Karpas-422 (cell line): ENCODE data around the gene SNTG2. TPM values are rescaled to one million over a fixed set of nuclear protein-coding genes. Genes with fewer than 3 reads are reported as not detected.

Source experiments
- DNase-seq: peaks from one replicate; pipeline ENCODE4 v3.0.0-alpha.2; 2015
- H2AFZ ChIP-seq: fragments of 200-600 bp; sonication (generic); 2 replicates; pipeline ENCODE4 v1.6.1; 2014; ENCODE audit warnings: antibody characterized with exemption, low read length, mixed read lengths
- H3K27ac ChIP-seq: fragments of 200-600 bp; sonication (generic); 2 replicates; pipeline ENCODE4 v1.5.1; 2014; ENCODE audit warnings: mild to moderate bottlenecking, low read length, moderate library complexity
- H3K27me3 ChIP-seq: fragments of 200-600 bp; sonication (generic); 2 replicates; pipeline ENCODE4 v1.6.1; 2014; ENCODE audit warnings: low read length, mixed read lengths
- H3K36me3 ChIP-seq: fragments of 200-600 bp; sonication (generic); 2 replicates; pipeline ENCODE4 v1.6.1; 2014; ENCODE audit warnings: low read length, mixed read lengths; ENCODE audit not compliant: insufficient read depth
- H3K4me1 ChIP-seq: fragments of 200-600 bp; sonication (generic); 2 replicates; pipeline ENCODE4 v1.6.1; 2014; ENCODE audit warnings: mild to moderate bottlenecking, low read length, mixed read lengths
- H3K4me2 ChIP-seq: fragments of 200-600 bp; sonication (generic); 2 replicates; pipeline ENCODE4 v1.6.1; 2014; ENCODE audit warnings: low read length, low read depth, mild to moderate bottlenecking; ENCODE audit not compliant: poor library complexity, severe bottlenecking
- H3K4me3 ChIP-seq: fragments of 200-600 bp; sonication (generic); 2 replicates; pipeline ENCODE4 v1.5.1; 2014; ENCODE audit warnings: mild to moderate bottlenecking, antibody characterized with exemption, low read length, mixed read lengths
- H3K79me2 ChIP-seq: fragments of 200-600 bp; sonication (generic); 2 replicates; pipeline ENCODE4 v1.6.1; 2014; ENCODE audit warnings: mild to moderate bottlenecking, low read length, mixed read lengths
- H3K9ac ChIP-seq: fragments of 200-600 bp; sonication (generic); 2 replicates; pipeline ENCODE4 v1.6.0; 2014; ENCODE audit warnings: low read length
- H3K9me2 ChIP-seq: fragments of 200-600 bp; sonication (generic), shearing (Covaris generic); replicated peaks from 2 replicates; pipeline ENCODE4 v1.6.0; 2014; ENCODE audit warnings: mild to moderate bottlenecking, low read length, moderate library complexity; ENCODE audit not compliant: insufficient read depth
- H3K9me3 ChIP-seq: fragments of 300-700, 200-600 bp; sonication (generic); 2 replicates; pipeline ENCODE4 v1.6.1; 2014; ENCODE audit warnings: low read length, mixed read lengths
- H4K20me1 ChIP-seq: fragments of 200-600 bp; sonication (generic); 2 replicates; pipeline ENCODE4 v1.6.1; 2014; ENCODE audit warnings: mild to moderate bottlenecking, antibody characterized with exemption, low read length, low read depth; ENCODE audit not compliant: insufficient read depth
- total RNA-seq: library from RNA; depleted of rRNA; stranded (reverse); fragments of >200 nt; shearing (Covaris generic); gene quantifications from 2 replicates; pipeline ENCODE4 v1.2.3, GENCODE V29; 2014; ENCODE audit warnings: low replicate concordance

SNTG2 gene
- total RNA-seq, 1 experiment from 2014 or later = not detected

- Histone ChIP-seq H2AFZ (no peak overlapping the region), H3K4me3 (no peak overlapping the region), H3K27ac (no peak overlapping the region), H3K4me1 (no peaks in the 10 kb centered on the region), H3K9me2 (no peaks in the 10 kb centered on the region), H3K79me2 (no peaks in the 10 kb centered on the region), H3K36me3 (no peaks in the 10 kb centered on the region), H3K27me3 (no peaks in the 10 kb centered on the region), H3K4me2 (no peak overlapping the region), H3K9ac (no peak overlapping the region), H3K9me3 (no peaks in the 10 kb centered on the region), H4K20me1 (no peaks in the 10 kb centered on the region)
- no peak for DNase-seq
Measured at GRCh38 chr2:1309507-1309906, 358.9 kb downstream of the SNTG2 start.

GRCh38 chr2:1310202-1310601 is 359.6 kb downstream of the SNTG2 start:
- Histone ChIP-seq H3K9me2 (no peaks in the 10 kb centered on the region), H3K9me3 (no peaks in the 10 kb centered on the region), H3K79me2 (no peaks in the 10 kb centered on the region), H3K27me3 (no peaks in the 10 kb centered on the region), H3K36me3 (no peaks in the 10 kb centered on the region), H2AFZ (no peak overlapping the region), H4K20me1 (no peaks in the 10 kb centered on the region), H3K4me1 (no peaks in the 10 kb centered on the region), H3K4me3 (no peak overlapping the region), H3K9ac (no peak overlapping the region), H3K27ac (no peak overlapping the region), H3K4me2 (no peak overlapping the region)
- DNase-seq = no peak

DNA sequence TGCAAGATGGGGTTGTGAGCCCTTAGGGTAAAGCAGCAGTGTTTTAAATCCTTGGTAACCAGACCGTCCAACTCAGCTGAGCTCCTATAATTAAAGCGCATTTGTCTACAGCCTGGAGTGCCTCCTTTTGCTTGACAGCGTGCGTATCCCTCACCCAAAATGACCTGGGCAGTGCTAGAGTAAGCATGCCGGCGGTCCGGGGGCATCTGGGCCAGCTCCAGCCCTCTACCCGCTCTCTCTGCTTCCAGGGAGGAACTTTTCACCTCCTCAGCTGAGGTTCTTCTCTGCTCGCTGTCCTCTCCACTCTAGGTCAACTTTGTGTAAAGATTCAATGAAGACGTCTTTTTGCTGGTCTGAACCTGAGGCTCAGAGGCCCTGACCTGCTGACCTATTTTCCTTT is 360.2 kb downstream of the SNTG2 start:
- no peak overlapping the region for H3K4me2 ChIP-seq
- H4K20me1 ChIP-seq = no peaks in the 10 kb centered on the region
- no peak for DNase-seq
- H3K9me3 ChIP-seq = no peaks in the 10 kb centered on the region
- no peak overlapping the region for H2AFZ ChIP-seq
- H3K9me2 ChIP-seq = no peaks in the 10 kb centered on the region
- H3K4me3 ChIP-seq = no peak overlapping the region
- H3K27me3 ChIP-seq = no peaks in the 10 kb centered on the region
- no peaks in the 10 kb centered on the region for H3K79me2 ChIP-seq
- H3K36me3 ChIP-seq = no peaks in the 10 kb centered on the region
- H3K4me1 ChIP-seq = no peaks in the 10 kb centered on the region
- no peak overlapping the region for H3K27ac ChIP-seq
- no peak overlapping the region for H3K9ac ChIP-seq

GRCh38 chr2:1313240-1313924 is 362.7 kb downstream of the SNTG2 start:
- H3K4me3 ChIP-seq = no peak overlapping the region
- no peaks in the 10 kb centered on the region for H3K9me3 ChIP-seq
- no peak overlapping the region for H3K4me2 ChIP-seq
- H4K20me1 ChIP-seq = no peaks in the 10 kb centered on the region
- H3K9me2 ChIP-seq = no peaks in the 10 kb centered on the region
- DNase-seq = no peak
- no peak overlapping the region for H3K27ac ChIP-seq
- H3K27me3 ChIP-seq = no peaks in the 10 kb centered on the region
- no peaks in the 10 kb centered on the region for H3K4me1 ChIP-seq
- no peaks in the 10 kb centered on the region for H3K79me2 ChIP-seq
- H3K9ac ChIP-seq = no peak overlapping the region
- H2AFZ ChIP-seq = no peak overlapping the region
- H3K36me3 ChIP-seq = no peaks in the 10 kb centered on the region

- Histone ChIP-seq H2AFZ (no peak overlapping the region), H3K9me3 (no peaks in the 10 kb centered on the region), H3K9ac (no peak overlapping the region), H3K27ac (no peak overlapping the region), H3K79me2 (no peaks in the 10 kb centered on the region), H3K4me3 (no peak overlapping the region), H3K9me2 (no peaks in the 10 kb centered on the region), H3K4me1 (no peaks in the 10 kb centered on the region), H3K36me3 (no peaks in the 10 kb centered on the region), H3K27me3 (no peaks in the 10 kb centered on the region), H3K4me2 (no peak overlapping the region), H4K20me1 (no peaks in the 10 kb centered on the region)
- no peak for DNase-seq
Measured at GRCh38 chr2:1314254-1314653, 363.6 kb downstream of the SNTG2 start.

GRCh38 chr2:1318366-1319009 is 367.8 kb downstream of the SNTG2 start:
- no peak overlapping the region for H3K9ac ChIP-seq
- H3K36me3 ChIP-seq = no peaks in the 10 kb centered on the region
- no peak overlapping the region for H2AFZ ChIP-seq
- no peaks in the 10 kb centered on the region for H3K9me2 ChIP-seq
- H3K9me3 ChIP-seq = no peaks in the 10 kb centered on the region
- no peaks in the 10 kb centered on the region for H4K20me1 ChIP-seq
- no peaks in the 10 kb centered on the region for H3K79me2 ChIP-seq
- H3K4me1 ChIP-seq = no peaks in the 10 kb centered on the region
- DNase-seq = no peak
- H3K27ac ChIP-seq = no peak overlapping the region
- no peaks in the 10 kb centered on the region for H3K27me3 ChIP-seq
- no peak overlapping the region for H3K4me3 ChIP-seq
- H3K4me2 ChIP-seq = no peak overlapping the region

DNA sequence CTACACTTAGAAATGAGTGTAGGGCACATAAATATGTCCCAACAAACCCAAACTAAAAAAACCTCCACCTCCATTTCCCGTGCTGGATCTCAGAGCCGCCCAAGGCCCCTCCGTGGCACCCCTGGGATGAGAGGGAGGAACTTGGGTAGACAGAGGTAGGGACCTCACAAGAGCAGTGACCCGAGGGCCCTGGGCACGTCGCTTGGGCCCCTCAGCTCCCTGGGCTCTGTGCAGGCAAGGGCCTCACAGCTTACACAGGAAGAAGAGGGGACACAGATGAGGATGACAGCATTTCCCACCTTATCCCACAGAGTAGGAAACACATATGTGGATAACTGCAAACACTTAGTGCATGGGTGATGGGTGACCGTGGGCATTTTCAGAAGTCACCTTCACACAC is 368.7 kb downstream of the SNTG2 start:
- H4K20me1 ChIP-seq = no peaks in the 10 kb centered on the region
- no peak overlapping the region for H2AFZ ChIP-seq
- no peak overlapping the region for H3K9ac ChIP-seq
- no peaks in the 10 kb centered on the region for H3K36me3 ChIP-seq
- H3K79me2 ChIP-seq = no peaks in the 10 kb centered on the region
- H3K4me1 ChIP-seq = no peaks in the 10 kb centered on the region
- no peaks in the 10 kb centered on the region for H3K9me3 ChIP-seq
- H3K27ac ChIP-seq = no peak overlapping the region
- DNase-seq = no peak
- H3K9me2 ChIP-seq = no peaks in the 10 kb centered on the region
- H3K27me3 ChIP-seq = no peaks in the 10 kb centered on the region
- H3K4me3 ChIP-seq = no peak overlapping the region
- no peak overlapping the region for H3K4me2 ChIP-seq

DNA sequence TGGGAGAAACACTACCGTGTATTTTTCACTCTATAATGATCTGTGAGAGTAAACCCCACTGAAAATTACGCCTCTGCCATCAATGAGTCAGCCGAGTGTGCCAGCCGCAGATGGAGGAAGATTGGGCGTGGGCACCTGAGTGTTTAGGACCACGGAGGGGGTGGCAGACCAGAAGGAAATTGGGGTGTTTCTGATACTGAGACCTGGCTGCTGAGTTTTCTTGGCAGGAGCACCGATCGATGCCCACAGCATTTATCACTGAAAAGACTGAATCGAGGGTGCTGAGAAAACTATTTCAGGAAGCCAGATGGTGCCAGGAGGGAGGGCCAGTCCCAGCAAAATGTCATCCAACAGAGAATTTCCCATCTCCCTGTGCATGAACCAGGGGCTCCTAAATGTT is 370.7 kb downstream of the SNTG2 start:
- no peak overlapping the region for H2AFZ ChIP-seq
- no peaks in the 10 kb centered on the region for H3K79me2 ChIP-seq
- H3K9ac ChIP-seq = no peak overlapping the region
- no peak overlapping the region for H3K4me3 ChIP-seq
- no peak for DNase-seq
- H4K20me1 ChIP-seq = no peaks in the 10 kb centered on the region
- H3K27me3 ChIP-seq = no peaks in the 10 kb centered on the region
- H3K9me3 ChIP-seq = no peaks in the 10 kb centered on the region
- no peak overlapping the region for H3K4me2 ChIP-seq
- H3K36me3 ChIP-seq = no peaks in the 10 kb centered on the region
- H3K4me1 ChIP-seq = no peaks in the 10 kb centered on the region
- H3K9me2 ChIP-seq = no peaks in the 10 kb centered on the region
- H3K27ac ChIP-seq = no peak overlapping the region
